Neural crest cell (in vitro differentiated cells): Measurements from ENCODE around the gene DAB2IP. TPM values are rescaled to one million over a fixed set of nuclear protein-coding genes. Genes with fewer than 3 reads are reported as not detected.

Source experiments
- DNase-seq: peaks from one replicate; pipeline ENCODE4 v3.0.0; 2021; ENCODE audit warnings: low read depth, mixed read lengths, low spot score
- H3K27ac Mint-ChIP-seq: one replicate; pipeline ENCODE4 v1.8.0; 2021; ENCODE audit warnings: mild to moderate bottlenecking, mixed read lengths; ENCODE audit not compliant: unreplicated experiment
- H3K27me3 Mint-ChIP-seq: 2 replicates; pipeline ENCODE4 v1.8.0; 2021; ENCODE audit warnings: low read depth, mild to moderate bottlenecking, mixed read lengths
- H3K36me3 Mint-ChIP-seq: 2 replicates; pipeline ENCODE4 v1.8.0; 2021; ENCODE audit warnings: low read depth, mild to moderate bottlenecking, mixed read lengths
- H3K4me1 Mint-ChIP-seq: 2 replicates; pipeline ENCODE4 v1.8.0; 2021; ENCODE audit warnings: mixed read lengths
- H3K4me3 Mint-ChIP-seq: one replicate; pipeline ENCODE4 v1.8.0; 2021; ENCODE audit warnings: mild to moderate bottlenecking, mixed read lengths
- H3K9me3 Mint-ChIP-seq: 2 replicates; pipeline ENCODE4 v1.8.0; 2021; ENCODE audit warnings: mixed read lengths
- CTCF ChIP-seq: fragments of 200-600 bp; sonication (generic); conservative IDR thresholded peaks from 2 replicates; pipeline ENCODE4 v1.5.0; 2021; ENCODE audit warnings: antibody characterized with exemption, mild to moderate bottlenecking
- total RNA-seq: library from RNA; stranded (reverse); gene quantifications from 2 replicates; pipeline ENCODE4 v1.2.1, GENCODE V29; 2021

The DAB2IP gene
- total RNA-seq, 1 donor from 2014 or later, result 48.3 TPM

- Mint-ChIP-seq H3K27ac (no peak overlapping the region), H3K9me3 (no peaks in the 10 kb centered on the region), H3K4me3 (no peak overlapping the region), H3K27me3 (peaks cover 24% of the 10 kb centered on the region), H3K36me3 (no peaks in the 10 kb centered on the region), H3K4me1 (peaks cover 33% of the 10 kb centered on the region)
- no peak for DNase-seq
- no peak for TF ChIP-seq CTCF
These were observed 81.5 kb downstream of the DAB2IP start for GRCh38 chr9:121732886-121733285.

DNA sequence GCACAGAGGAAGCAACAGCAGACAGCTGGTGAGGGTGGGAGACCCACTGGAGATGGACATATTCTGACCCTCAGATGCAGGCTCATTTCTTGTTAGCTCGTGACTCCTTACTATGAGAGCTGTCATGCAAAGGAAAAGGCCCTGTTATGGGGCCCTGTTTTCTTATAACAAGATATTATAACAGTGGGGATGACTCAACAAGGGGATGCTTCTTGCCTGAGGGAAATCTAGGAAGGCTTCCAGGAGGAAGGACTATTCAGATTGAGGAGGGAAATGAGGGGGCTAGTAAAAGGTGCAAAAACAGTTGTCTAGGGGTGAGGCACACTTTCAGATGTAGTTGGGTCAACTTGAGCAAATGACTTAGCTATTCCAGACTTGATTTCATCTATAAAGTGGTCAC is 83.0 kb downstream of the DAB2IP start:
- Mint-ChIP-seq H3K27ac (no peak overlapping the region), H3K27me3 (peaks cover 24% of the 10 kb centered on the region), H3K4me3 (peak overlapping the region; percentile 13), H3K9me3 (no peaks in the 10 kb centered on the region), H3K36me3 (no peaks in the 10 kb centered on the region), H3K4me1 (peaks cover 44% of the 10 kb centered on the region)
- no peak for TF ChIP-seq CTCF
- DNase-seq, result no peak

GRCh38 chr9:121735065-121735792 is 83.8 kb downstream of the DAB2IP start:
- Mint-ChIP-seq H3K27ac (no peak overlapping the region), H3K36me3 (no peaks in the 10 kb centered on the region), H3K27me3 (peaks cover 24% of the 10 kb centered on the region), H3K4me1 (peaks cover 51% of the 10 kb centered on the region), H3K4me3 (peak overlapping the region; percentile 50), H3K9me3 (no peaks in the 10 kb centered on the region)
- DNase-seq, result no peak
- TF ChIP-seq CTCF, result peak; percentile 43

DNA sequence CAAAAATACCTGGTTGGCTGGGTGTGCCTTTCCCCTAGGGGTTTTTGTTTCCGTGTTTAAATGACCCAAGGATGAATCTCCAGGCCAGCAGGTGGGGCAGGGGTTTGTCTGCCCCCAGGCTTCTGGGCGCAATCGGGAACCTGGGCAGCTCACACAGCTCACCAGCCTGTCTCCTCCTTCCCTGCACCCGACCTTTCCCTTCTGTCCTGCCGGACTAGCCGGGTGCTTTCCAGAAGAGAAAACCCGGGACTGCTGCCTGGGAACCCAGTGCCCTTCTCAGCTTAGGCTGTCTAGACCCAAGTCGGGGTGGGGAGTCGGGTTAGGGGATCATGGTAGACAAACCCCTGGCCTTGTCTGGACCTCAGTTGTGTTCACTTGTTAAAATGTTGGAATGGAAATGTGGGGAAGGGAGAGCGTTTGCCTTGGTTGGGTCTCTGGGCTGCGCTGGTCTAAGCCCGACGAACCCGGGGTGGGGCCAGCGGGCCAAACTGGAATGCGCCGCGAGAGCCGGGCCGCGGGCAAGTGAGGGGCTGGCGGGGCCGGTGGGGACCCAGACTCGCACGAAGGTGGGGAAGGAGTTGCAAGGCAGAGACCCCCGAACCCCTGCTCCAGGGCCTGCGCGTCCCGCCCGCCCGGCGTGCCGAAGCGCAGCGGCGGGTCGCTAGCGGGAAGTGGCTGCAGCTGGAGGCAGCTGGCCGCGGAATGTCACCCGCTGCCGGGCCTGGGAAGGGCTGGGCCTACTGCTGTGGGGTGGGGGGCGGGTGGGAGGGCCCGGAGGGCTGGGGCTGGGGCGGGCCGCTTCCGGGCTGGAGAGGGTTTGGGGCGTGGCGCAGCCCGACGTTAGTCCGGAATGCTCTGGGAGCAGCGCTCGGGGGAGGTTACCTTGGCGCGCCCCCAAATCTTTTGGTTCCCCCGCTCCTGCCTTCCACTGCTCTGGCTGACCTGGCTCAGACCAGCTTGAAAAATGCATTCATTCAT is 84.6 kb downstream of the DAB2IP start:
- no peaks in the 10 kb centered on the region for H3K9me3 Mint-ChIP-seq
- DNase-seq, result peak; percentile 38
- H3K36me3 Mint-ChIP-seq, result no peaks in the 10 kb centered on the region
- H3K27ac Mint-ChIP-seq, result no peak overlapping the region
- peaks cover 24% of the 10 kb centered on the region for H3K27me3 Mint-ChIP-seq
- TF ChIP-seq CTCF, result no peak
- H3K4me3 Mint-ChIP-seq, result peak overlapping the region; percentile 77
- peaks cover 60% of the 10 kb centered on the region for H3K4me1 Mint-ChIP-seq

GRCh38 chr9:121736934-121737462 is 85.6 kb downstream of the DAB2IP start:
- peak overlapping the region; percentile 77 for H3K4me3 Mint-ChIP-seq
- peaks cover 64% of the 10 kb centered on the region for H3K4me1 Mint-ChIP-seq
- no peaks in the 10 kb centered on the region for H3K36me3 Mint-ChIP-seq
- no peak overlapping the region for H3K27ac Mint-ChIP-seq
- no peaks in the 10 kb centered on the region for H3K9me3 Mint-ChIP-seq
- no peak for TF ChIP-seq CTCF
- peaks cover 24% of the 10 kb centered on the region for H3K27me3 Mint-ChIP-seq
- no peak for DNase-seq
